Panc1 (cell line): ENCODE measurements around the gene ABCG1.

Experiments
- CTCF ChIP-seq: fragments of 450-650 bp; IDR thresholded peaks from 2 replicates; pipeline ENCODE4 v1.5.1; 2017; ENCODE audit warnings: mild to moderate bottlenecking
- POLR2AphosphoS5 ChIP-seq: IDR thresholded peaks from 2 replicates; pipeline ENCODE4 v1.6.1; 2012; ENCODE audit warnings: mild to moderate bottlenecking, low read depth, low read length, moderate library complexity
- SIN3A ChIP-seq: IDR thresholded peaks from 2 replicates; pipeline ENCODE4 v1.6.1; 2012; ENCODE audit warnings: low read depth, mild to moderate bottlenecking, low read length, moderate library complexity, borderline replicate concordance; ENCODE audit not compliant: insufficient read depth

GRCh38 chr21:42208036-42208435, 10.9 kb upstream of the ABCG1 start:
- no peak for TF ChIP-seq CTCF
- TF ChIP-seq POLR2AphosphoS5, result no peak
- TF ChIP-seq SIN3A, result no peak
